ENCODE data around the gene HIF1AN.
A peak's percentile ranks its signal among the peaks of the same experiment; 100 is the strongest.

Gene HIF1AN

GRCh38 chr10:100522107-100522801 lies 13.5 kb upstream of the HIF1AN start:
- no peak for DNase-seq

GRCh38 chr10:100522945-100523344 lies 12.8 kb upstream of the HIF1AN start:
- no peak for DNase-seq

GRCh38 chr10:100524206-100524605 lies 11.5 kb upstream of the HIF1AN start:
- DNase-seq: no peak

GRCh38 chr10:100524638-100525037 lies 11.1 kb upstream of the HIF1AN start:
- no peak for DNase-seq

- no peak for DNase-seq
Observed at GRCh38 chr10:100528123-100528886, 7.4 kb upstream of the HIF1AN start.

- no peak for DNase-seq
Observed at GRCh38 chr10:100528921-100529474, 6.7 kb upstream of the HIF1AN start.

- DNase-seq: peak; percentile 85 to 90
Observed at GRCh38 chr10:100529475-100530298, 6.1 kb upstream of the HIF1AN start, which contains the start of gene NDUFB8. NDUFB8 (minus strand) TSS chr10:100529871; CDS start chr10:100529851, 20 bp downstream.

- no peak for DNase-seq
Observed at GRCh38 chr10:100531761-100532160, 4.0 kb upstream of the HIF1AN start.

- DNase-seq: no peak
Observed at GRCh38 chr10:100534726-100535125, 1.0 kb upstream of the HIF1AN start.

GRCh38 chr10:100535338-100535714 lies 417 bp upstream of the HIF1AN start:
- DNase-seq: no peak

- DNase-seq: no peak
Observed at GRCh38 chr10:100537475-100537874, 1.7 kb downstream of the HIF1AN start.

GRCh38 chr10:100544950-100545349 lies 9.2 kb downstream of the HIF1AN start:
- DNase-seq: no peak

GRCh38 chr10:100551196-100551595 lies 15.5 kb downstream of the HIF1AN start:
- DNase-seq: no peak

GRCh38 chr10:100551738-100552137 lies 16.0 kb downstream of the HIF1AN start:
- no peak for DNase-seq

GRCh38 chr10:100553929-100554328 lies 18.2 kb downstream of the HIF1AN start:
- DNase-seq: no peak

GRCh38 chr10:100554902-100555301 lies 19.2 kb downstream of the HIF1AN start:
- DNase-seq: no peak

GRCh38 chr10:100560248-100560647 lies 24.5 kb downstream of the HIF1AN start:
- no peak for DNase-seq

- no peak for DNase-seq
Observed at GRCh38 chr10:100561005-100561404, 25.3 kb downstream of the HIF1AN start.

GRCh38 chr10:100562008-100562672 lies 26.4 kb downstream of the HIF1AN start:
- peak; percentile 69 to 80 for DNase-seq

GRCh38 chr10:100565206-100565985 lies 29.7 kb downstream of the HIF1AN start:
- DNase-seq: no peak

GRCh38 chr10:100566561-100566960 lies 30.8 kb downstream of the HIF1AN start:
- no peak for DNase-seq

- DNase-seq: no peak
Observed at GRCh38 chr10:100567249-100567648, 31.5 kb downstream of the HIF1AN start.

All from stimulated activated CD4-positive, alpha-beta T cell treated with anti-CD3 and anti-CD28 coated beads, Interleukin-2, amount 100 ng/mL, for 48 hours (primary cell).